VCaP (cell line): ENCODE data around the gene MPZ.

Source experiments
- H3K27ac ChIP-seq: fragments of 450-650 bp; 2 replicates; pipeline ENCODE4 v1.5.1; 2017
- TF ChIP-seq, protein P1 (sequence below): fragments of 450-650 bp; conservative IDR thresholded peaks from 2 replicates; pipeline ENCODE4 v1.5.1; 2017; ENCODE audit warnings: mild to moderate bottlenecking, moderate library complexity

The MPZ gene

DNA sequence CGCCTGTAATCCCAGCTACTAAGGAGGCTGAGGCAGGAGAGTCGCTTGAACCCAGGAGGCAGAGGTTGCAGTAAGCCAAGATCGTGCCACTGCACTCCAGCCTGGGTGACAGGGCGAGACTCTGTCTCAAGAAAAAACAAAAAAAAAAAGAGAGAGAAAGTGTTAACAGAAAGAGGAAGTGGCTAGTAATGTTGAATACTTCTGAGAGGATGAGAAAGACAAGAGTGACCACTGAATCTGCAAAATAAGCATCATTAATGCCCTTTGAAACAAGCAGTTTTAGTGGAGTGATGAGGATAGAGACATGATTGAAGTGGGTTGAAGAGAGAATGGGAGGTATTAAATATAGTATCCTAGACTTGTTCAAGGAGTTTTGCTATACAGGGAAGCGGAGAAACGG is 11.7 kb downstream of the MPZ start:
- H3K27ac ChIP-seq, result no peak overlapping the region
- TF ChIP-seq, protein P1, sequence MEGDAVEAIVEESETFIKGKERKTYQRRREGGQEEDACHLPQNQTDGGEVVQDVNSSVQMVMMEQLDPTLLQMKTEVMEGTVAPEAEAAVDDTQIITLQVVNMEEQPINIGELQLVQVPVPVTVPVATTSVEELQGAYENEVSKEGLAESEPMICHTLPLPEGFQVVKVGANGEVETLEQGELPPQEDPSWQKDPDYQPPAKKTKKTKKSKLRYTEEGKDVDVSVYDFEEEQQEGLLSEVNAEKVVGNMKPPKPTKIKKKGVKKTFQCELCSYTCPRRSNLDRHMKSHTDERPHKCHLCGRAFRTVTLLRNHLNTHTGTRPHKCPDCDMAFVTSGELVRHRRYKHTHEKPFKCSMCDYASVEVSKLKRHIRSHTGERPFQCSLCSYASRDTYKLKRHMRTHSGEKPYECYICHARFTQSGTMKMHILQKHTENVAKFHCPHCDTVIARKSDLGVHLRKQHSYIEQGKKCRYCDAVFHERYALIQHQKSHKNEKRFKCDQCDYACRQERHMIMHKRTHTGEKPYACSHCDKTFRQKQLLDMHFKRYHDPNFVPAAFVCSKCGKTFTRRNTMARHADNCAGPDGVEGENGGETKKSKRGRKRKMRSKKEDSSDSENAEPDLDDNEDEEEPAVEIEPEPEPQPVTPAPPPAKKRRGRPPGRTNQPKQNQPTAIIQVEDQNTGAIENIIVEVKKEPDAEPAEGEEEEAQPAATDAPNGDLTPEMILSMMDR, result no peak

- no peak overlapping the region for H3K27ac ChIP-seq
- TF ChIP-seq, protein P1, result no peak
Observed at GRCh38 chr1:161297415-161297814, 12.4 kb downstream of the MPZ start.

- TF ChIP-seq, protein P1, result no peak
- no peak overlapping the region for H3K27ac ChIP-seq
Observed at GRCh38 chr1:161290779-161291178, 19.0 kb downstream of the MPZ start.

DNA sequence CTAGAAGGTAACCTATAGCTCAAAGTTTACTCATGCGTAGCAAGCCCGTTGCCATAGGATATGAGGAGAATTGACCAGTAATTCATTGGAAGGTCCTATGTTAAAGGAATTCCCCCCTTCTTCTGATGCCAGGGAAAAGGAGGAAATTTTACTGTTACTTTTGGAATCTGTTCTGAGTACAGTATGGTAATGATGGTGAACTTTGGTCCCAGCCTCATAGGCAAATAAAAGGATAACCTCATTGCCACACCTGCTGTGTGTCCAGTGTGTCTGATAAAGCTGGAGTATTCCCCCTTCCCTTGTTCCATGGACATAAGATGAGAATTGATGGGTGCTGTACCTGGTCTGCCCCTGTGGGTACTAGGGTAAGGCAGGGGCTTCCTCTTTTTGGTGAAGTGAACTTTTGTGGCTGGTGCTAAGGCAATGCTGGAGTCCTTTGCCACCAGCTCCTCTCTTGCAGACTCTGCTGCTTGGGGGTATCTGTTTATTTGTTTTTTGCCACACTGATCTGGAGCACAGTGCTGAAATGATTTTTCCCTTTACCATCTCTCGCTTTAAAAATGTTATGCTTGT is 22.2 kb downstream of the MPZ start:
- TF ChIP-seq, protein P1, result no peak
- no peak overlapping the region for H3K27ac ChIP-seq

GRCh38 chr1:161285521-161285920 is 24.2 kb downstream of the MPZ start:
- no peak overlapping the region for H3K27ac ChIP-seq
- TF ChIP-seq, protein P1, result 0 out of 2 replicates have a peak, but pooled peaks have one; percentile 12

GRCh38 chr1:161285113-161285512 is 24.7 kb downstream of the MPZ start:
- H3K27ac ChIP-seq, result no peak overlapping the region
- TF ChIP-seq, protein P1, result no peak

DNA sequence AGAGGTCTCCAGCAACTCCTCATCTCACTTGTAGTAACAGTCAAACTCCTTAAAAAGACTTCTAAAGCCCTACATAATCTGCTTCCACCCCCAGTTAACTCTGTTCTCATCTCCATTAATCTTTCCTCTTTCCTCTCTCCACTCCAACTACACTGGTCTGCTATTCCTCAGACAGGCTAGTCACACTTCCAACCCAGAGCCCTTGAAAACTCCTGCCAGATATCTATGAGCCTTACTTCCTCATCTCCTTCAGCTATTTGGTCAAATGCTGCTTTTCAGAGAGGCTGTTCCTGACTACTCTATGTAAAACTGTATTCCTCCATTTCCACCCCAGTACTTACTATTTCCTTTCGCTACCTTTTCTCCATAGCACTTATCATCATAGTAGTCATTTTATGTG is 26.8 kb downstream of the MPZ start:
- H3K27ac ChIP-seq, result no peak overlapping the region
- TF ChIP-seq, protein P1, result no peak

DNA sequence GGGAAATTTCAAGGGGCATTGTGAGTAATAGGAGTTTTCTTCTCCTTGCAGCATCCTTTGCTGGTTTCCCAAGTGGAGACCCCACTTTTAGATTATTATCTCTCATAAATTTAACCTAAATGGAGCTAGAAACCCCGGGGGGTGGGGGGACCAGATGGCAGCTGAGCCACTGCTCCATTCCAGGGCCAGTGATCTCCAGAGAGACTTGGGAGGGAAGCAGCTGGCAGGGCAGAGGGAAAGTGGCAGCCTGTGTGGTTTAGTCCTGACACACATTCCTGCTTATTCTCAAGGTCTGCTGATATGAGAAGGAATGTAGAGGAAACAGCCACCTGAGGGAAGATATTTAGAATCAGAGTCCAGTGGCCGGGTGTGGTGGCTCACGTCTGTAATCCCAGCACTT is 34.9 kb downstream of the MPZ start:
- no peak overlapping the region for H3K27ac ChIP-seq

More for the DNA sequence above, 34.9 kb downstream of the MPZ start:
- TF ChIP-seq, protein P1, result no peak
